Mesendoderm (in vitro differentiated cells): ENCODE results near the gene FNBP1.

Experiments used
- DNase-seq: peaks from one replicate; pipeline ENCODE4 v3.0.0; 2013
- H2AK5ac ChIP-seq: 2 replicates; pipeline ENCODE4 v1.6.1; 2013; ENCODE audit warnings: low read length, inconsistent platforms
- H2BK120ac ChIP-seq: 2 replicates; pipeline ENCODE4 v1.6.1; 2013; ENCODE audit warnings: low read depth, mild to moderate bottlenecking, low read length, moderate library complexity, mixed read lengths
- H2BK15ac ChIP-seq: replicated peaks from 2 replicates; pipeline ENCODE4 v1.6.1; 2013; ENCODE audit warnings: low read depth, mild to moderate bottlenecking, moderate library complexity
- H2BK5ac ChIP-seq: 2 replicates; pipeline ENCODE4 v1.6.1; 2013; ENCODE audit warnings: low read length, inconsistent platforms
- H3K18ac ChIP-seq: 2 replicates; pipeline ENCODE4 v1.6.1; 2013; ENCODE audit warnings: mild to moderate bottlenecking, low read length, mixed read lengths
- H3K23ac ChIP-seq: one replicate; pipeline ENCODE4 v1.6.1; 2013; ENCODE audit warnings: low read length
- H3K27ac ChIP-seq: 2 replicates; pipeline ENCODE4 v1.5.1; 2013; ENCODE audit warnings: low read depth, mild to moderate bottlenecking, inconsistent platforms, low read length, moderate library complexity
- H3K27me3 ChIP-seq: 2 replicates; pipeline ENCODE4 v1.6.1; 2013; ENCODE audit warnings: low read length, control low read depth, mild to moderate bottlenecking, inconsistent platforms; ENCODE audit not compliant: insufficient read depth, poor library complexity
- H3K36me3 ChIP-seq: 2 replicates; pipeline ENCODE4 v1.6.1; 2013; ENCODE audit warnings: low read length, inconsistent platforms; ENCODE audit not compliant: control insufficient read depth, insufficient read depth
- H3K4ac ChIP-seq: one replicate; pipeline ENCODE4 v1.6.1; 2013; ENCODE audit warnings: low read depth, mild to moderate bottlenecking, low read length, moderate library complexity
- H3K4me1 ChIP-seq: 2 replicates; pipeline ENCODE4 v1.6.1; 2013; ENCODE audit warnings: low read depth, low read length, inconsistent platforms; ENCODE audit not compliant: control insufficient read depth
- H3K4me2 ChIP-seq: 2 replicates; pipeline ENCODE4 v1.6.1; 2013; ENCODE audit warnings: low read length
- H3K4me3 ChIP-seq: 2 replicates; pipeline ENCODE4 v1.5.1; 2013; ENCODE audit warnings: mild to moderate bottlenecking, low read length
- H3K56ac ChIP-seq: one replicate; pipeline ENCODE4 v1.6.1; 2013; ENCODE audit warnings: low read length
- H3K79me1 ChIP-seq: 2 replicates; pipeline ENCODE4 v1.6.1; 2013; ENCODE audit warnings: low read length, inconsistent platforms
- H3K79me2 ChIP-seq: 2 replicates; pipeline ENCODE4 v1.6.1; 2013; ENCODE audit warnings: mild to moderate bottlenecking, low read length; ENCODE audit not compliant: control insufficient read depth, insufficient read depth
- H3K9ac ChIP-seq: 2 replicates; pipeline ENCODE4 v1.6.1; 2013; ENCODE audit warnings: low read length, inconsistent platforms
- H4K5ac ChIP-seq: one replicate; pipeline ENCODE4 v1.6.1; 2013; ENCODE audit warnings: low read length
- H4K8ac ChIP-seq: one replicate; pipeline ENCODE4 v1.6.1; 2013; ENCODE audit warnings: low read depth, mild to moderate bottlenecking, control low read depth, low read length, moderate library complexity
- WGBS: extraction: QIAGEN DNeasy Blood & Tissue Kit; methylation state at CpG from one replicate; pipeline ENCODE4 v1.1.7; 2013; ENCODE audit warnings: low lambda C conversion rate, missing lambda C conversion rate; ENCODE audit not compliant: insufficient coverage; ENCODE audit errors: extremely low coverage; 5-methylcytosine and 5-hydroxymethylcytosine counted together

The FNBP1 gene

GRCh38 chr9:129902740-129903134, 140.3 kb downstream of the FNBP1 start:
- no peak overlapping the region for H3K18ac ChIP-seq
- H3K27ac ChIP-seq = no peak overlapping the region
- WGBS = no CpG with 5 or more reads among the region's 8 CpGs
- no peak overlapping the region for H4K5ac ChIP-seq
- no peak overlapping the region for H3K9ac ChIP-seq
- no peak overlapping the region for H3K4me3 ChIP-seq
- no peaks in the 10 kb centered on the region for H3K36me3 ChIP-seq
- no peak overlapping the region for H3K4ac ChIP-seq
- no peak overlapping the region for H3K56ac ChIP-seq
- H2AK5ac ChIP-seq = no peak overlapping the region
- no peak overlapping the region for H2BK15ac ChIP-seq
- H3K79me2 ChIP-seq = no peaks in the 10 kb centered on the region
- no peak overlapping the region for H2BK5ac ChIP-seq
- no peak overlapping the region for H3K23ac ChIP-seq
- H3K4me1 ChIP-seq = no peaks in the 10 kb centered on the region
- no peaks in the 10 kb centered on the region for H3K79me1 ChIP-seq
- H3K27me3 ChIP-seq = no peaks in the 10 kb centered on the region
- DNase-seq = no peak
- no peak overlapping the region for H2BK120ac ChIP-seq
- H3K4me2 ChIP-seq = no peak overlapping the region
- no peak overlapping the region for H4K8ac ChIP-seq

GRCh38 chr9:129901993-129902739, 140.8 kb downstream of the FNBP1 start:
- no peaks in the 10 kb centered on the region for H3K27me3 ChIP-seq
- H3K4ac ChIP-seq = no peak overlapping the region
- no peak overlapping the region for H4K5ac ChIP-seq
- H3K4me2 ChIP-seq = no peak overlapping the region
- H3K4me1 ChIP-seq = no peaks in the 10 kb centered on the region
- DNase-seq = no peak
- no peak overlapping the region for H2BK5ac ChIP-seq
- H3K79me2 ChIP-seq = no peaks in the 10 kb centered on the region
- no peak overlapping the region for H2AK5ac ChIP-seq
- no peak overlapping the region for H3K9ac ChIP-seq
- H4K8ac ChIP-seq = no peak overlapping the region
- H3K23ac ChIP-seq = no peak overlapping the region
- no peak overlapping the region for H2BK120ac ChIP-seq
- WGBS = no CpG with 5 or more reads among the region's 9 CpGs
- no peak overlapping the region for H2BK15ac ChIP-seq
- H3K27ac ChIP-seq = no peak overlapping the region
- no peaks in the 10 kb centered on the region for H3K79me1 ChIP-seq
- H3K36me3 ChIP-seq = no peaks in the 10 kb centered on the region
- H3K56ac ChIP-seq = no peak overlapping the region
- no peak overlapping the region for H3K18ac ChIP-seq
- no peak overlapping the region for H3K4me3 ChIP-seq

GRCh38 chr9:129900263-129901027, 142.5 kb downstream of the FNBP1 start:
- no peak overlapping the region for H3K9ac ChIP-seq
- H3K4me1 ChIP-seq = no peaks in the 10 kb centered on the region
- no peak overlapping the region for H3K27ac ChIP-seq
- DNase-seq = no peak
- H2AK5ac ChIP-seq = no peak overlapping the region
- H3K4me2 ChIP-seq = no peak overlapping the region
- no peak overlapping the region for H4K5ac ChIP-seq
- no peak overlapping the region for H2BK5ac ChIP-seq
- no peaks in the 10 kb centered on the region for H3K79me2 ChIP-seq
- no peak overlapping the region for H3K4me3 ChIP-seq
- no peak overlapping the region for H3K23ac ChIP-seq
- H3K4ac ChIP-seq = no peak overlapping the region
- H3K79me1 ChIP-seq = no peaks in the 10 kb centered on the region
- H3K18ac ChIP-seq = no peak overlapping the region
- H3K56ac ChIP-seq = no peak overlapping the region
- H3K27me3 ChIP-seq = no peaks in the 10 kb centered on the region
- WGBS = no CpG with 5 or more reads among the region's 20 CpGs
- H2BK120ac ChIP-seq = no peak overlapping the region
- H3K36me3 ChIP-seq = no peaks in the 10 kb centered on the region
- H2BK15ac ChIP-seq = no peak overlapping the region
- H4K8ac ChIP-seq = no peak overlapping the region

- no peaks in the 10 kb centered on the region for H3K79me1 ChIP-seq
- no peak overlapping the region for H3K4me2 ChIP-seq
- no peak overlapping the region for H2BK15ac ChIP-seq
- no peaks in the 10 kb centered on the region for H3K36me3 ChIP-seq
- DNase-seq = no peak
- H3K9ac ChIP-seq = no peak overlapping the region
- no peak overlapping the region for H3K4me3 ChIP-seq
- H3K56ac ChIP-seq = no peak overlapping the region
- H2AK5ac ChIP-seq = no peak overlapping the region
- no CpG with 5 or more reads among the region's 2 CpGs for WGBS
- no peak overlapping the region for H3K4ac ChIP-seq
- H3K4me1 ChIP-seq = no peaks in the 10 kb centered on the region
- no peak overlapping the region for H2BK5ac ChIP-seq
- H4K8ac ChIP-seq = no peak overlapping the region
- H4K5ac ChIP-seq = no peak overlapping the region
- no peaks in the 10 kb centered on the region for H3K79me2 ChIP-seq
- no peak overlapping the region for H3K27ac ChIP-seq
- no peak overlapping the region for H3K23ac ChIP-seq
- no peak overlapping the region for H3K18ac ChIP-seq
- no peak overlapping the region for H2BK120ac ChIP-seq
- no peaks in the 10 kb centered on the region for H3K27me3 ChIP-seq
These were observed 143.4 kb downstream of the FNBP1 start for GRCh38 chr9:129899620-129900019.

GRCh38 chr9:129898185-129898584, 144.8 kb downstream of the FNBP1 start:
- Histone ChIP-seq H3K9ac (no peak overlapping the region), H2AK5ac (no peak overlapping the region), H3K79me2 (no peaks in the 10 kb centered on the region), H3K27me3 (no peaks in the 10 kb centered on the region), H3K79me1 (no peaks in the 10 kb centered on the region), H3K4me1 (no peaks in the 10 kb centered on the region), H3K4ac (no peak overlapping the region), H2BK120ac (no peak overlapping the region), H3K18ac (no peak overlapping the region), H3K23ac (no peak overlapping the region), H2BK5ac (no peak overlapping the region), H3K4me2 (no peak overlapping the region), H4K8ac (no peak overlapping the region), H3K56ac (no peak overlapping the region), H3K4me3 (no peak overlapping the region), H3K27ac (no peak overlapping the region), H2BK15ac (no peak overlapping the region), H4K5ac (no peak overlapping the region), H3K36me3 (no peaks in the 10 kb centered on the region)
- WGBS = no CpG with 5 or more reads among the region's 8 CpGs
- DNase-seq = peak; percentile 78
